ENCODE results near the gene CFAP206. TPM values are rescaled to one million over a fixed set of nuclear protein-coding genes. Genes with fewer than 3 reads are reported as not detected.
"Not testable (repeated sequence)": the region's sequence is repeated elsewhere in the genome, so short reads cannot be mapped to it uniquely, and the experiment has no call there.

The CFAP206 gene
- total RNA-seq, 2 donors from 2014 or later = 8.7 to 10.5 TPM

GRCh38 chr6:87483929-87484328, 76.2 kb downstream of the CFAP206 start:
- no peaks in the 10 kb centered on the region for H3K27me3 ChIP-seq (replicated peaks; ENCODE audit: insufficient read depth)
- DNase-seq (ENCODE audit: low spot score) = no peak
- no peak overlapping the region for H3K4me3 ChIP-seq
- WGBS = 96% methylated on average over 9 of the region's 9 CpGs
- H3K9me3 ChIP-seq = no peaks in the 10 kb centered on the region
- intact Hi-C loops (cut with DNase I) = no loop called here
- no peaks in the 10 kb centered on the region for H3K4me1 ChIP-seq (replicated peaks)
- TF ChIP-seq POLR2AphosphoS5 (IDR thresholded peaks at IDR 0.05) (no peak), POLR2A (IDR thresholded peaks at IDR 0.05) (no peak), CTCF (IDR thresholded peaks at IDR 0.05) (no peak)
- H3K27ac ChIP-seq = no peak overlapping the region
- H3K36me3 ChIP-seq = no peaks in the 10 kb centered on the region

- no peaks in the 10 kb centered on the region for H3K36me3 ChIP-seq
- no peak for DNase-seq (ENCODE audit: low spot score)
- no peak overlapping the region for H3K27ac ChIP-seq
- no peak for TF ChIP-seq POLR2A (IDR thresholded peaks at IDR 0.05)
- TF ChIP-seq CTCF (IDR thresholded peaks at IDR 0.05) = no peak
- no peak for TF ChIP-seq POLR2AphosphoS5 (IDR thresholded peaks at IDR 0.05)
- H3K9me3 ChIP-seq = no peaks in the 10 kb centered on the region
- H3K4me3 ChIP-seq = no peak overlapping the region
- WGBS = 92% methylated on average over 7 of the region's 7 CpGs
- no peaks in the 10 kb centered on the region for H3K4me1 ChIP-seq (replicated peaks)
- intact Hi-C loops (cut with DNase I) = no loop called here
- no peaks in the 10 kb centered on the region for H3K27me3 ChIP-seq (replicated peaks; ENCODE audit: insufficient read depth)
Observed at GRCh38 chr6:87484491-87484890, 76.7 kb downstream of the CFAP206 start.

GRCh38 chr6:87487555-87487954, 79.8 kb downstream of the CFAP206 start:
- intact Hi-C loops (cut with DNase I) = no loop called here
- Histone ChIP-seq H3K36me3 (no peaks in the 10 kb centered on the region), H3K4me3 (no peak overlapping the region), H3K9me3 (no peaks in the 10 kb centered on the region), H3K4me1 (replicated peaks) (no peaks in the 10 kb centered on the region), H3K27me3 (replicated peaks; ENCODE audit: insufficient read depth) (no peaks in the 10 kb centered on the region), H3K27ac (no peak overlapping the region)
- DNase-seq (ENCODE audit: low spot score) = no peak
- WGBS = 79% methylated on average over 4 of the region's 4 CpGs
- TF ChIP-seq POLR2A (IDR thresholded peaks at IDR 0.05) = no peak
- TF ChIP-seq CTCF (IDR thresholded peaks at IDR 0.05) = no peak
- no peak for TF ChIP-seq POLR2AphosphoS5 (IDR thresholded peaks at IDR 0.05)

DNA sequence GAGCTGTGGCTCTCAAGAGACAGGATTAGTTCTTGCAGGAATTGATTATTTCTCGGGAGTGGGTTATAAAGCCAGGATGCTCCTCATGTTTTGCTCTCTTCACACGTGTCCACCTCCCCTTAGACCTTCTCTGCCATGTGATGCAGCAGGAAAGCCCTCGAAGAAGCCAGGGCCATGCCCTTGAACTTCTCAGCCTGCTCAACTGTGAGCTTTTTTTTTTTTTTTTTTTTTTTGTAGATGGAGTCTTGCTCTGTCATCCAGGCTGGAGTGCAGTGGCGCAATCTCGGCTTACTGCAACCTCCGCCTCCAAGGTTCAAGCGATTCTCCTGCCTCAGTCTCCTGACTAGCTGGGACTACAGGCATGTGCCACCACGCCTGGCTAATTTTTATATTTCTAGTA, 81.6 kb downstream of the CFAP206 start:
- WGBS = 94% methylated on average over 8 of the region's 8 CpGs
- H3K4me3 ChIP-seq; H3K9me3 ChIP-seq; DNase-seq (ENCODE audit: low spot score); H3K4me1 ChIP-seq (replicated peaks); H3K27ac ChIP-seq; intact Hi-C loops (cut with DNase I); H3K27me3 ChIP-seq (replicated peaks; ENCODE audit: insufficient read depth); H3K36me3 ChIP-seq: not testable (repeated sequence)

- DNase-seq (ENCODE audit: low spot score) = no peak
- H3K9me3 ChIP-seq = no peaks in the 10 kb centered on the region
- H3K4me3 ChIP-seq = no peak overlapping the region
- TF ChIP-seq POLR2A (IDR thresholded peaks at IDR 0.05) = no peak
- no peak for TF ChIP-seq CTCF (IDR thresholded peaks at IDR 0.05)
- TF ChIP-seq POLR2AphosphoS5 (IDR thresholded peaks at IDR 0.05) = no peak
- no peaks in the 10 kb centered on the region for H3K4me1 ChIP-seq (replicated peaks)
- WGBS = 84% methylated on average over 8 of the region's 8 CpGs
- peaks cover 0 to 2% of the 10 kb centered on the region in 2 donors for H3K36me3 ChIP-seq
- no peak overlapping the region for H3K27ac ChIP-seq
- no peaks in the 10 kb centered on the region for H3K27me3 ChIP-seq (replicated peaks; ENCODE audit: insufficient read depth)
- intact Hi-C loops (cut with DNase I) = no loop called here
Observed at GRCh38 chr6:87494761-87495422, 87.1 kb downstream of the CFAP206 start.
